Amniotic epithelial cell (primary cell): ENCODE measurements around the gene CFAP52.
"Not testable (repeated sequence)": the region's sequence is repeated elsewhere in the genome, so short reads cannot be mapped to it uniquely, and the experiment has no call there.

ENCODE experiments used
- DNase-seq: peaks from one replicate; pipeline ENCODE4 v3.0.0-alpha.2; 2010; ENCODE audit warnings: low read depth

The CFAP52 gene

DNA sequence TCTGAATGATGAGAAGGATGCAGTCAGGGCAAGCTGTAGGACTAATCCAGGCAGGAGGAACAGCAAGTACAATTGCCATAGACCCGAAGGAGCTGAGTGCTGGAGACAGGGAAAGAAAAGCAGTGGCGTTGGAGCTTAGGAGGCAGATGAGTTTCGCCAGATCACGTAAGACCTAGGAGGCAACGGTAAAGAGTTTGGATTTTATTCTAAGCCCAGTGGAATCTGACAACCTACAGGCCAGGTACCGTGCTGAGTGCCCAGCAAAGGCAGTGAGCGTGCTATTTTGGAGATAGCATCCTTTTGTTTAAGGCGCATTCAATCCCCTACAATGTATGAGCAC is 70.1 kb downstream of the CFAP52 start:
- DNase-seq = no peak

DNA sequence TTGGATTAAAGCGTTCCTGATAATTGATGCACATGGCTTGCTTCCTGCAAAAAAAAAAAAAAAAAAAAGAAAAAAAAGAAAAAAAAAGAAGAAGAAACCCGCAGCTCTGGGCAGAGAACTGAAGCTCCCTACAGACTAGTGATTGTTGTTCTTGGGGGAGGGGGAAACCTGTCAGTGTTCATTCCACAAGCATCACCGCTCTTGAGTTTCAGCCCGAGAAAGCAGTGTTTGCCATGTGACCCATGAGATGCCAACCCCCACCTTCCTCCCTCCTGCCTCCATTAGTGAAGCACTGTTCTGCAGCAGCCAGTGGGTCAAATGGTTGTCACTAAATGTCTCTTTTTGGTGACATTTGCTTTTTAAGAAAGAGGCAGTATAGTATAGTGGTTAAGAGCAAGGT is 70.6 kb downstream of the CFAP52 start:
- DNase-seq = no peak

DNA sequence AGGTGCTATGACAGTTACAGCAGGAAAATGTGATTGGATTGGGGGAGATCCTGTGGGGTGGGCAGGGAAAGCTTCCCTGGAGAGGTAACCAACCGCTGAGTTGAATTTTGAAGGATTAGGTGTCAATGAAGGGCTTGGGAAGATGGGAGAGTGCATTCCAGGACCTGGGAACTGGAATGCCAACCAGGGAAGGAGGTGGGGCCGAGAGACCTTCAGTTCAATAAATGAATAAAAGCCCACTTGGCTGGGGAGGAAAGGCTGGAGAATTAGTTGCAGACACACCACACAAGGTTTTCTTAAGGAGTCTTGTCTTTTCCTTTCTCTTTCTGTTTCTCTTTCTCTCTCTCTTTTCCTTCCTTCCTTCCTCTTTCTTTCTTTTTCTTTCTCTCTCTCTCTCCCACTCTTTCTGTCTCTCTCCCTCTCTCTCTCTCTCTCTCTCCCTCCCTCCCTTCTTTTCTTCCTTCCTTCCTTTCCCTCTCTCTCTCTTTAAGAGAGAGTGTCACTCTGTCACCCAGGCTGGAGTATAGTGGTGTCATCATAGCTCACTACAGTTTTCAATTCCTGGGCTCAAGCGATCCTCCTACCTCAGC is 72.2 kb downstream of the CFAP52 start:
- no peak for DNase-seq

DNA sequence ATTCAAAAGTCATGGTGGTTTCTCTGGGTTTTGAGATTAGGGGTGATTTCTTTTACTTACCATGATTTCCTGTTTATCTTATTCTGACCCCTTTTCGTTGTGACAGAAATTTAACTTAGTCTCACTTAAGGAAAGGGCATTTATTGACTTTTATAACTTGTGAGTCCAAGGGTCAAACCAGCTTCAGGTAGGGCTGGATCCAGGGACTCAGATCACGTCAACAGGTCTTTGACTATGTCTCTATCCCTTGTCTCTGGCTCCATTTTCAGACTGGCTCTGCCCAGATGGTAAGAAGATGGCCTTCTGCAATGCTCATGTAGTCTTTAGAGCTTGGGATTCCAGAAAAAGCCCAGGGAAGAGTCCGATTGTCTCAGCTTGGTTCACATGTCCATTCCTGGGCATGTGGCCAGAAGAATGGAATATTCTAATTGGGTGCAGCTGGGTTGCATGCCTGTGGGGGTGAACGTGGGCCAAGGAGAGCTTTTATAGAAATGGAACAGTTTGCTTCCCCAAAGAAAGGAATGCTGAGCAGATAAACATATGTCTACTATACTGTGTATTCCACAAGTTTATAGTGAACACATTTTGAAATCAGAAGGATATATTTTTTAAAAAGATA is 82.3 kb downstream of the CFAP52 start:
- no peak for DNase-seq

DNA sequence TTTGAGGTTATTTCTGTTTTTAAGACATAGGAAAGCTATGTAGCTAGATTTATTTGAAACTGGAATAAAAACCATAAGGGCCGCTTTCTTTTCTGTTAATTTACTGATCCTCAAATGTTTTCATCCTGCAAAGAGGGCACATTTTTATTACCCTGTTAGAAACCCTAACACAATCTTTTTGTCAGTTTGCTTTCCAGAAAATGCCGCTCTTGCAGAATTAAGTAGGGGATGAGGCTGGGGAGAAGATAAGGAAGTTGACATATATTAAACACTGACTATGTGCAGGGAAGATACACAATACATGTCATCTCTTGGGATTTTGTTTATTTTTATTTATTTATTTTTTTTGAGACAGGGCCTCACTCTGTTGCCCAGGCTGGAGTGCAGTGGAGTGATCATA is 84.6 kb downstream of the CFAP52 start:
- DNase-seq = no peak

DNA sequence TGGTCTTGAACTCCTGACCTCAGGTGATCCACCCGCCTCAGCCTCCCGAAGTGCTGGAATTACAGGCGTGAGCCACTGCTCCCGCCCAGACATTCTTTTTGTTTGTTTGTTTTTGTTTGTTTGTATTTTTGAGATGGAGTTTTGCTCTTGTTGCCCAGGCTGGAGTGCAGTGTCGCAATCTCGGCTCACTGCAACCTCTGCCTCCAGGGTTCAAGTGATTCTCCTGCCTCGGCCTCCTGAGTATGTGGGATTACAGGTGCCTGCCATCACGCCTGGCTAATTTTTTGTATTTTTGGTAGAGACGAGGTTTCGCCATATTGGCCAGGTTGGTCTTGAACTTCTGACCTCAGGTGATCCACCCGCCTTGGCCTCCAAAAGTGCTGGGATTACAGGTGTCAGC is 87.1 kb downstream of the CFAP52 start:
- not testable (repeated sequence) for DNase-seq

DNA sequence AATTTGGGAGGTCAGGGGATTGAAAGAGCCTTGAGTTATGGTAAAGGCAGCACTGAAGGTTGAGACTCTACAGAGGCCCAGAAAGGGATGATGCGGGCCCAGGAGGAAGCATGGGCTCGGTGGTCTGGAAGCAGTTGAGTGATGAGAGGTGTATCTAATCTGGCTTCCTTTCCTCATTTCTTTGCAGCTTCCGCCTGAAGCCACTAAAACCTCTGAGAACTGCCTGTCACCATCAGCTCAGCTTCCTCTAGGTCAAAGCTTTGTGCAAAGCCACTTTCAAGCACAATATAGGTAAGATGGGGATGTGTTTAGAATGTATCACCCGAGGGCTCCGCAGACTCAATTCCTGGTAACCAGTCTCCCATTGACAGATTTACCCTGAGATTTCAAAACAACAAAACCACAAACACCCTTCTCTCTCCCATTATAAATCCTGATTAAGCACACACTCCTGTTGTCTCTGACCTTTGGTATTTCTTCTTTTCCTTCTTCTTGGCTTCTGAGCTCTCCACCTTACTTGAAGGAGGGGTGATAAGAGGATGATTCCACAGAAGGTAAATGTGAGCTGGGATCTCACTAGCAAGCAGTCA is 90.1 kb downstream of the CFAP52 start:
- no peak for DNase-seq

DNA sequence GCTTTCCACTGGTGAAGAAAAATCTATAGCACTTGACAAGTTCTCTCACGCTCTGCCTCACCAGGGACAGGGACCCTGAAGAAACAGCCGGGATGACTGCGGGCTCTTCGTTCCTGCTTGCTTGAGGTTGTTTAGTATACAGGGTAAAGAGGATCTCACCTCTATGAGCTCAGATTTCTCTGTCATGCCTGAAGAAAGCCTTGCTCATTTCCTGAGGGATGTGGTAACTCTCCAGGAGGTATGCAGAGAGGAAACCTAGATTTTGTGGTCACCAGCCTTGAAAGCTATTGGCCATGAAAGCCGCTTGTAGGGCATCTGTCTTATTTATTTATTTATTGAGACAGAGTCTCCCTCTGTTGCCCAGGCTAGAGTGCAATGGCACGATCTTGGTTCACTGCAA is 92.1 kb downstream of the CFAP52 start:
- DNase-seq = peak; percentile 68

DNA sequence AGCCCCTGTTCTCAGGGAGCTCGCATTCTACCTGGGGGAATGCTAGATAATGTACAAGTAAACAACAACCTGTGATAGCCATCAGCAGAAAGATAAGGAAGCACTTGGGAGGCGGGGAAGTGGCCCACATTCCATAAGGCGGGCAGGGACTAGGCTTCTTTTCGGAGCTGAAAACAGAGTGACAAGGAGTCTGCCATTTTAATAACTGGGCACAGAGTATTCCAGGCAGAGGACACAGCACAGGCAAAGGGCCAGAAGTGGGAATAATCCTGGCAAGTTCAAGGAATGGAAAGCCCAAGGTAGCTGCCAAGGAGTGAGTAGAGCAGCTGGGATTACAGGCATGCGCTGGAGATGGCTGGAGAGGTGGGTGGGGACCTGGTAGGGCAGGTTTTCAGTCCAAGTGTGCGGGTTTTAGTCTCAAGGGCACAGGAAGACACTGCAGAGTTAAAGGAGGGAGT is 93.1 kb downstream of the CFAP52 start:
- DNase-seq = no peak

DNA sequence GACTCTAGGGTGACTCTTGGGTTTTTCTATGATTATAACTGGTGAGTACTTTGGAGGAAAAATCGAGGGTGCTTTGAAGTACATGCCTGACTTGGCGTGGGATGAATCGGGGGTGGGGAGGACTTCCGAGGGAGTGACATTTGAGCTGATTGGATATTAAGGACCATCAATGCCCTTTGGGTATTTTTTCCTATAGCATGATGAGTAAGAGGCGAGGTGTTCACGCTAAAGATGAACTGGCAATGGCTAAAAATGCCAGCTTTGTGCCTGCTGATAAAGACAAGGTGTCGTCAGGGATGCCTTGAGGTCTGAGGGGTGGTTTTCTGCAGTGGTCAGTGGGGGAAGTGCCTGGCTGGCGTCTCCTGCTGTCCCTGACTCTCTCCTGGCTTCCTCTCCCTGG is 94.2 kb downstream of the CFAP52 start:
- DNase-seq = no peak

DNA sequence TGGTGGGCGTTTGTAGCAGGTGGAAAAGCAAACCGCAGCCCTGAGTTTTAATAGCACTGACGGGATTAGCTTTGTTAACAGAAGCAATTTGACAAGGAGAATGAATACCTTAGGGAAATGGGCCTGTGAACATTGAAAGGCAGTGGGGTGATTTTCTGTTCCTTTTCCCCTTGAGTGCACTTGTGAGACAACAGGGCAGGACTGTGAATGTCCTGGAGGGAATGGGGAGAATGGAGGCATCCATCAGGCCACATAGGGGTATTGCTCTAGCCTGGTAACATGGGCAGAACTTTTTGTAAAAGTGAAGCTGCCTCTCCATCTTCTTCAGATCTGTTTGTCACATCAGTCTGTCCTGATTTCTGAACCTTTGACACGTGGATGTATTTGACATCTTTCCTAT is 95.1 kb downstream of the CFAP52 start:
- DNase-seq = no peak

DNA sequence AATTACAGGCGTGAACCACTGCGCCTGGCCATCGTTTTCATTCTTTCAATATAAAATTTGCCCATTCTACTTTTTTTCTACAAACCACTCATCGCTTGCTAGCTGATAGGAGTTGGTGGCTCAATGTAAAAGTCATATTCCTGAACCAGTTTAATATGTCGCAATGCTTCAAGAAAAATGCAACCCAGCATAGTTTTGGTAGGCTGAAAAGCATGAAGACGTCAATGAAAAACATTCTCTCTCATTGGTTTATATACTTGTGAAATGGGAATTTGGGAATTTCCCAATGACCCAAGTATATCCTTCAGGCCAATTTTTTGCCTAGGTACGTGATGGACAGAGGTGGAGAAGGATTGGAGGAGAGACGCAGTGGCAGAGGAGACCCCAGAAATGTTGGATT is 95.8 kb downstream of the CFAP52 start:
- DNase-seq = peak; percentile 50

DNA sequence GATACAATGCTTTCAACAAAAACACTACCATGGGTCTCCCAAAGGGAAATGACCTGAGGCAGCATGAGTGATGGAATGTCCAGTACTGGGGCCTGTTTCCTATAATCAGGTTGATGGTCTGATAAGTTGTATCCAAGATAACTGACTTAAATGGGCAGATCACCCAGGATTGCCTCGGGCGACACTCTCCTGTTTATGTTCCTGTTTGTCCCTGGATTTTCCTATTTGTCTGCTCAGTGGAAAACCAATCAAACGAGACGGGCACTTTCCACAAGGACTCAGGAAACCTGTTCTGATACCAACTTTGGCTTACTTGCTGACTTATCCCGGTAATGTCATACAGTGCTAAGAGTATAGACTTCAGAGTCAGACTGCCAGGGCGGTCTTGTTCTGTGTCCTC is 96.2 kb downstream of the CFAP52 start:
- no peak for DNase-seq

DNA sequence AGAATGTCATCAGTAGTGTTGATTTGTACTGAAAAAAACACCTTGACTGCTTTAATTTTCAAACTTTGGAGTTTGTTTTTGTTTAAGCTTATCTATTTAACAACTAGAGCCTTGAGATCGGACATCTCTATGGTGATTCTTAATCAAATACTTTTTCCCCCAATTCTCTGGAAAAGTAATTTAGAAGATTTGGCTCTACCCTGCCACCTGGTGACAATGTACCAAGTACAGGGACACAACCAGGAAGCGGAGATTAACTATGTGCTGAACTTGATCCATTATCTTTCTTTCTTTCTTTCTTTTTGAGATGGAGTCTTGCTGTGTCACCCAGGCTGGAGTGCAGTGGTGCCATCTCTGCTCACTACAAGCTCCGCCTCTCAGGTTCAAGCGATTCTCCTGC is 99.6 kb downstream of the CFAP52 start:
- no peak for DNase-seq

DNA sequence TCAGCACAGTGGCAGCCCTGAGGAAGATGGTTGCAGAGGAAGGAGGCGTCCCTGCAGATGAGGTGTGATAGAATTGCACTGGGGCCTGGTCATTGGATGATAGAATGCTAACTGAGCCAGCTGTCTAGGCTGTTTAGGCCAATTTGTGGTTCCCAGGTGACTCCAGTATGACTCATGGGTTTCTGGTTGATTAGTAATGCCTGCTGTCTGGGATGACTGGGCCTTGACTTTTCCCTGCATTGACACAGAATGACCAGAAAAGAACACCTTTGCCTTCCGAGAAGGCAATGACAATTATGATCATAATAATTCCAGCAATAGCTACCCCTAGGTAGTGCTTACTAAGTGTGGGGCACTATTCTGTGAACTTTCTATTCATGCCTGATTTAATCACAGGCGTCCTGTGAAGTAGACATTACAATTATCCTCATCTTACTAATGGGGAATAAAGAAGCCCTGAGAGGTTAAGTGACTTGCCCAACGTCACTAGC is 100.4 kb downstream of the CFAP52 start:
- DNase-seq = peak; percentile 54

DNA sequence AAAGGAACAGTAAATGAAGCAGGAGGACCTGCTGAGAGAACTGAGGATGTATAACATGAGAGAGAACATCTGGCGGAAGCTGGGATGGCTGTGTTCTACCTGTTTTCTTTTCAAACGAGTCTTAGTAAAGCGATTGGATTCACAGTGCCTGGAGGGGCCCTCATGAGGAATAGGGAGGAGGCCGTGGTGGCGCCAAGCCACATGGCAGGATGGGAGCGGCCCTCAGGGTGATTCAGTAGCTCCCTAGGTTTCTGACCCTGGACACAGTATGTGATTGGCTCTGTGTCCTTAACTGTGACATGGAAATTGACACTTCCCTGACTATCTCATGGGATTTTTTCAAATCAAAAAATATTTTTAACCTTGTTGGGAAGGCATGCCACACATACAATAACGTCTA is 101.0 kb downstream of the CFAP52 start:
- DNase-seq = no peak

DNA sequence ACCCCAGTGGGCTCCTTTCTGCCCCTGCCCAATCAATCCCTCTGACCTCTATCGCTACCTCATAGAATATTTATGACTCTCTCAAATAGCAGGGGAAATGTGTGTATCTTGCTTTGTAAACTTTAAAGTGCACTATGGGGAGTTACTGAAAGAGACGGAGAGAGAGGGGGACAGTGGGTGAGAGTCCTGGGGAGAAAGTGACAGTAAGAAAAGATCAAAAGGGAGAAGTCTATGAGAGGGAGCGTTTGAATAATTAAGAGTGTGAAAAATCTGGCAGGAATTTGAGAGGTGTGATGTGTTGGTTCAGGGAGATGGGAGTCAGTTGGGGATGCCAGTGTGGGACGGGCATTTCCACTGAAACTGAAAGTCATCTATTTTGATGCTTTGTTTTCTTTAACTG is 101.5 kb downstream of the CFAP52 start:
- DNase-seq = no peak

DNA sequence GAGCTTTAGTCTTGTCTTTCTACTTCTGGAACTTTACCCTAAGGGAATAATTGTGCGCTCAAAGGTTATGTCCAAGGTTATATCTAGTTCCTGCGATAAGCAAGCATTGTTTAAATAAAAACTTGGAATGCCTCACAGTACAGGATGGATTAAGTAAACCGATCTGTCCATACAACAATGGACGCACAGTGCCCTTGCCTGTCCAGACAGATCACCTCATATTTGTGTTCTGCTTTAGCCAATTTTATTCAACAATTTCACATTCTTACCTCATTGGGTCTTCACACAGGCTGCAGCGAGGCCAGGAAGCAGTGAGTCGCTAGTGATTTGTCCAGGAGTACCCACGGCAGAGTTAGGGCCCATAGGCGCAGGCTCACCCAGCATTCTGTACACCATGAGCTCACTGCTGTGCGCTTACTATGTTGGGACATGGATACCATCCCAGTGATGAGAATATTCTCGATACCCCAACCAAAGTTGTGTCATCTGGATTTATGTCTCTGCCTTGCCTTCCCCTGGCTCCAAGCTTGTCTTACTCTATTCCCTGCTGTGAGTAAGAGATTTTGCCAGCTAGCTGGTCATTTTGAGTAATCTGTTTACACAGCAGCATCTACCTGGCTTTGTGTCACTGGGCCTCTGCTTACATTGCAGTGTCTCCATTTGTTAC is 108.6 kb downstream of the CFAP52 start:
- no peak for DNase-seq
